GM18870 (cell line): Measurements from ENCODE around the gene G6PC3.
A peak's percentile ranks its signal among the peaks of the same experiment; 100 is the strongest.

Source experiments
- ATAC-seq: cut with Tn5 transposase; IDR thresholded peaks from one replicate; pipeline ENCODE4 v1.9.1; 2021; ENCODE audit warnings: moderate library complexity; ENCODE audit not compliant: unreplicated experiment

G6PC3 gene

GRCh38 chr17:44121997-44122815 lies 51.7 kb downstream of the G6PC3 start:
- no peak for ATAC-seq

DNA sequence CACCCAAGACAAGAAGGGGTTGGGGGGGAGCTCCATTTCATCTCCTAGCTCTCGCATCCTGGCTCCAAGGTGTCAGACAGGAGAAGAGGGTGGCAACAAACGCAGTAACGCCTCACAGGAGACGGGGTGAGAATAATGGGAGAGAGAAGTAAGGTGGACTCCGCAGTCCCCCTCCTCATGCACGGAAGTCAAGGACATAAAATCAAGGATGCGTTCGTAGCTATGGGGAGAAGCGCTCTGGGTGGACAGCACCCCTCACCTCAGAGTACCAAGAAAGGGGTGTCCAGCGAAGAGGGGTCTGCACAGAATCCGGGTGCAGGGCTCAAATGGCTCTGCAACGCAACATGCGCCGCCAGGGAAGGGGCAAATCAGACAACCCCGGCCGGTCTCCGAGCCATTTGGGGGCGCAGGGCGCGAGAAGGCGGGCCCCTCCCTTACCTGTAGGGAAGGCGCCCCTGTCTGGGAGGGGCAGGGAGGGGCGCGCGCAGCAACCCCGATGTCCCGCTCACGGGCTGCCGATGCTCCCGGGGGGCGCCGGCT lies 52.4 kb downstream of the G6PC3 start:
- ATAC-seq: no peak

DNA sequence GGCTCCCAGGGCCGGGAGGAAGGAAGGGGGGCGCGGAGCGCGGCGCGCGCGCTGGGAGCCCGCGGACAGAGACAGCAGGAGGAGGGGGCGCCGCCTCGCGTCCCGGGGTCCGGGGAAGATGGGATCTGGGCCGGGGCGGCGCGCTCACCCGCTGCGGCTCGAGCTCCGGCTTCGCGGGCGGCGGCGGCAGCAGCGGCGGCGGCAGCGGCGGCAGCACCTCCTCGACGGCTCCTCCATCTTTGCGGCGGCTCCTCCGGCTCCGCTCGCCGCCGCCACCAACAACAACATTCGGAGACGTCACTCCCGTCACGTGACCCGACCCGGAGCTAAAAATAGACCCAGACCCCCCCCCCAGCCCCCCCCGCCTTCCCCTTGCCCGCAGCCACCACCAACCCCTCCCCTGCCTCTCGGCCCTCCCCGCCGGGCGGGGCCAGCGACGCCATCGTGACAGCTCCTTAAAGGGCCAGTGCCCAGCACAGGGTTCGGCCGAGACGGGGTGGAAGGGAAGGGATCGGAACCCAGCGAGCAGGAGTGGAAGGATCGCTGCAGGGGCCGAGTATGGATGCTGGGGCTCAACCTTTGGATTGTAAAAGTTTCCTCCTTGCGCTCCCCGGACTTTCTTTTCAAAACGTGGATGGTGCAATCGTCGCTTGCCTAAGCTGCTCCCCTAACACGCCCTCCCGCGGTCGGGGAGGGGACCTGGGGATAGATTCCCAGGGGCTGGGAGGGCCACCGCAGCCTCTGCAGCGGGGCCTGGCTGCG lies 53.0 kb downstream of the G6PC3 start, which contains the start of gene HDAC5:
Gene HDAC5 (minus strand): TSS at position 286 of the 762 bp plus-strand sequence. CDS start 6,126 bp downstream, outside the sequence.
- peak; percentile 84 for ATAC-seq

- ATAC-seq: no peak
Measured at GRCh38 chr17:44124118-44124438, 53.5 kb downstream of the G6PC3 start.
